Stimulated activated CD4-positive, alpha-beta T cell treated with anti-CD3 and anti-CD28 coated beads, Interleukin-1b, Interleukin-23, amount 100 ng/mL, for 1 hour (primary cell): ENCODE data around the gene WNK2.
"Not testable (repeated sequence)": the region's sequence is repeated elsewhere in the genome, so short reads cannot be mapped to it uniquely, and the experiment has no call there.

Experiments
- DNase-seq, 2 donors: peaks; one replicate each; pipeline ENCODE4 v3.0.0-alpha.2; 2020; ENCODE audit warnings: low read depth in 2 of 2

WNK2 gene

DNA sequence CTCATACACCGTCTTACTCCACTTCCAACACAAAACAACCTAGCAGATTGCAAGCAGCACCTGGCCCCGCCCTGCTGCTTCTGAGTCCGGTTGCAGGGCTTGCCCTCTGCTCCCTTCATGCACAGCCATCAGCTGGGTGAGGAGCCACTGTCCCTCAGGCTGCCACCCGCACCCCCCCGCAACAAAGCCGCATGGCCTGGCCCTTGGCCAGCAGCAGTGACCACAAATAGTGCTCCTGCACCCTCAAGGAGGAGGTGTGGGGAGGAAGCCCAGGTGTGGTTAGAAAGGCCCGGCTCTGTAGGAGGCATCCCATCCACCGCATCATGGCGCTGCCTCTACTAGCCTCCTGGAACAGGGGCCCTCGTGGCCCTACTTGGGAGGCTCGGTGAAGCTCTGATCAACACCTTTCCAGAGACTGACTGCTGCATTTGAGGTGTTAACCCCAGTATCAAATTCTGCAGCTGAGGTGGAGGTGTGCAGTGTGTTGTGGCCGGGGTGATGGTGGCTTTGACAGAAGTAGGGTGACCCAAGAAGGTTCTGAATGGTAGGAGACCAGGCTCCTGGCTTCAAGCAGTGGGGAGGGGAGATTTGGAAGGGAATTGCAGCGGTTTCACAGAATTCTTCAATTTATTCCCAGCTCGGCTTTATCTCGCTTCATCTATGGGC, 52.7 kb downstream of the WNK2 start:
- DNase-seq: no peak

DNA sequence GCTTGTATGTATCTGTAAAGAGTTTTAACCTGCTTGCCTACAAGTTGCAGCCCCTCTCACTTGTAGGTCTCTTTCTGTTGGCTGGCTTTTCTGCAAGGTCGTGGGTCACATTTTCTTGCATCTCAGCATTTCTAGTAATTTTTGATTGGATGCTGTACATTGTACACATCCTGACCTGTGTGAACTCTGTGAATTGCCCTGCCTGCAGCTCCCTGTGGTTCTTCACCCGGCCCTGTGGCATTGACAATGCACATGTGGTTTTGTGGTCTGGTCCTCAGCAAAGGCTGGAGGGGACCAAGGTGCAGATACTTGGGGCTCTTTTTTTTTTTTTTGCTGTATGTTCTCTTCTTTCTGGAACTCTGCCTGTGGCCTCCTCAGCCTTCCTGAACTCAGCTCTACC, 53.6 kb downstream of the WNK2 start:
- no peak for DNase-seq

DNA sequence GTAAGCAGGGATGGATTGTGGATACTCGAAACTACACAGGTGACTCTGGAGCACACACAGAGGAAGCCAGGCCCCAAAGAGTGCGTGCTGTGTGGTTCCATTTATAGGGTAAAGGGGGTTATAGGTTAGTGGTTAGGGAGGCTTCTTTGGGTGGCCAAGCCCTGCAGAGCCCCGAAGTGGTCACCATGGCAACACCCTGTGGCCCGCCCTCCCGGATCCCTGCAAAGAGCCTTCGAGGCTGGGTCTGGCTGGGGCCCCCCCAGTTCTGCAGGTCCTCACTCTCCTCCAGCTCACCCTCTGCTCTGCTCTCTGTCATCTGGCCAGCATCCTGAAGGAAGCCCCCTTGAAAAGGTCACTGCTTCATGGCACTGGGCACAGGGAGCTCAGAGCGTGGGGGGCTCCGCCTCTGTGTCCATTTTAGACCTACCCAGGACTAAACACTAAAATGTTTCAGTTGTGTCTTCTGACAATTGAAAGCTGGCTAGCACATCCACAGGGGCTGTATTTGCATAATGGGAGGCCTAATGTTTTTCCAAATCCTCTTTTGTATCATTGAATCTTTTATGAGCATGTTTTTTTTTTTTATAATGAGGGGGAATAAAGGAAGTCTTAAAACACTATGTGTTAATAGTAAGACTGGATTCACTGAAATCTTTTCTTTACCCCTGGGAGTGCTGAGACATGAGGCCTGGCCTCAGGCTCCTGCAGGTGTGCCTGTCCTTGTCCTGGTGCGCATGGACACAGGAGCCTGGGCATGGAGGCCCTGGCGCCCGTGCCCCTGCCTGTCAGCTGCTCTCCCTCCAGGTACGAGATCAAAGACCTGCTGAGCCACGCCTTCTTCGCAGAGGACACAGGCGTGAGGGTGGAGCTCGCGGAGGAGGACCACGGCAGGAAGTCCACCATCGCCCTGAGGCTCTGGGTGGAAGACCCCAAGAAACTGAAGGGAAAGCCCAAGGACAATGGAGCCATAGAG, 55.3 kb downstream of the WNK2 start:
- DNase-seq: no peak

DNA sequence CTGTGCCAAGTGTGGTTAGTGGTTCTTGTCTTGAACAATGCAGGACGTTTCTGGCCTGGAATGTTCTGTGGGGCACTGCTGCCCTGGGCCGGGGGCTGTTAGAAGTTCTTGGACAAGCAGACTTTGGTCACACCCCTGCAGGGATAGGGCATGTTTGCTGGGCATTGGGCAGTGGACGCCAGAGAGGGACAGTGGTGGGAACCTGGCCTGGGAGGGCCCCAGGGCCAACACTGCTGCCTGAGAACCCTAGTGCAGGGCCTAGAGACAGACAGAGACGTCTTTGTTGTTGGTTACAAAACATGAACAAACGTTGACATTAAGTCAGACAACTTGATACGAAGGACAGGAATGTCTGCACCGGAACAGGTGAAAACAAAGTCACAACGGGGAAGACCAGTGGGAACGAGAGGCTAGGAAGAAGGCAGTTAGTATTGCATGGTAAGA, 57.0 kb downstream of the WNK2 start:
- DNase-seq: no peak

DNA sequence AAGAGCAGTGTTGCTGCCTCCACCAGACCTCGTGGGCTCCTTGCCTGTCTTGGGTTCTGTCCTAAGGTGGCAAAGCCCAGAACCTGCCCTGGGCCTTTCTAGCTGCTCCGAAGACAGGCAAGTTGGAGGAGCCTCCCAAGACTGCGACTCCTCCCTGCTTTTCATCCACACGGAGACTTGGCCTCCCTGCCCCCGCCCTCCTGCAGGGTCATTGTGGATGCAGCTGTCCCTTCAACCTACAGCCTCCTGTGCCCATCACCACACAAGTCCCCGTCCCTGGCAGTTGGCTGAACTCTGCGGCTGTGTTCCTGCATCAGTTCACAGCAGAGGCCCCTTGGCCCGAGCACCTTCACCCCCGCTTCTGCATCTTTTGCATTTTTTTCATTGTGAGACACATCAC, 59.2 kb downstream of the WNK2 start:
- DNase-seq: no peak

DNA sequence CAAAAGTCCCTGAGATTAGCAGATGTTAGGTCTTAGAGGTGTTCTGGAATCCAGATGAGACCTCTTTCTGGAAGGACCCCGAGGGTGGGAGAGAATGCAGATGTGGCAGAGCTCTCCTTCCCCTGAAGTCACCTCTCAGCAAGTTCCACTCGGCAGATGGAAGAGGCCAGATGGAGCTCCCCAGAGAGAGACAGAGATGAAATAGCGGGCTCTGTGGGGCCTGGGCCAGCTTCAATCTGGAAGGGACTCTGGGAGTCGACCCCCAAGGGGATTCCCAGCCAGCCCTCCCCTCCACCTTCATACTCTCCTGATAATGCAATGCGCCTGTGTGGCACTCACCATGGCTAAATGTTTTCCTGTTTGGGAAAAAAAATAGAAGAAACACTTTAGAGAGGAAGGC, 60.2 kb downstream of the WNK2 start:
- no peak for DNase-seq

DNA sequence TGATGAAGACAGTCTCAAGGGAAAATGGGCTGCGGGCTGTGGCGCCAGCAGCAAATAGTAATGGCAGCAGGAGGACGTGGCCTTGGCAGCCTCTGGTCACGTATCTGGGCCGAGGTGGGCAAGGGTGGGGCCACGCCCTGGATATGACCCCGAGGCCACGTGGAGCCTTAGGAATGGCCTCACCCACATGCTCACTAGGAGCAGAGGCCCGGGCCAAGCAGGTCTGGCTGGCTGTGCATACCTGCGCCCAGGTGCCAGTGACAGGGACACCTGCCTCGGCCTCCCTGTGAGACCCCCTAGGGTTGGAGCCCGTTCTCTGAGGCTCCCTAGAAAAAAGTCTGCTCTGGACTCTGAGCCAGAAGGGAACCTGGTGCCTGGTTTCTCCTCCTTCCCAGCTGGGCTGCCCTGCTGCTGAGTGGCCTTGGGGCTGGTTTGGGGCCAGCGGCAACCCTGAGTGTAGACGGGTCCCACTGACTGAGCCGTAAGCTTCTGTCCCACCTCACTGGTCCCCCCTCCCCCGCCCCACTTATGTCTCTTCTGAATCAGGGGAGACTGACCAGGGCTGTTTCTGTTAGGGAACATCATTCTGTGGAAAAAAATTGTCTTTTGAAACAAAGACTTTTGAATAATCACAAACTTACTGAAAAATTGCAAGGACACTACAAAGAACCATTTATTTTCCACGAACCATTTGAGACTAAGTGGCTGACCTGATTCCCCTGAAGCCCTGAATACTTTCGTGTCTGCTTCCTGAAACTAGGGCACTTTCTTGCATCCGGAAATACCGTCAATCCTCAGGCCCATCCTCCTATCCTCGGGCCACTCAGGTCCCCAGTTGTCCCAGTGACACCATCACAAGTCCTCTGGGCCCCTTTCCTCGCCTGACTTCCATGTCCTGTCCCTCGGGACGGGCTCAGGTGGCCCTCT, 60.8 kb downstream of the WNK2 start:
- no peak for DNase-seq

DNA sequence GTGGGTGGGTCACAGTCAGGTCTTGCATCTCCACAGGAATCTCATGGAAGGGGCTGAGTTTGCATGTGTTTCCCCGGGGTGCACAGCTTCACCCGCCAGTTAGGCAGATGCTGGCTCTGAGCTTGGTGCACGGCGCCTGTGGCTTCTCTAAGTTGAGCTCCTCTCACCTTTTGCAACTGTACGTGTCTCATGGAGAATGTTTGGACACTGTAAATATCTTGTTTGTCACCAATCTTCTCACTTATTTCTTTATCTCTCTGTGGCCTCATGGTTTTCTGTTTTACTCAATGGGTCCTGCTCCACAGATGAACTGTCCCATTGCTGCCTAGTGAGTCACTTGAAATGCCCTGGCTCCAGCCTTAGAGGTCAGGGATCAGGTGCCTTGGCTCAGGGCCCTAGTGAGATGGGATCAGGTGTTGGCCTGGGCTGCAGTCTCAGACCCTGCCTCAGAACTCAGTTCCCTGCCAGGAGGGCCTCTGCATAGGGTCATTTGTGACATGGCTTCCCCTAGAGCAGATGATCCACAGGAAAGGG, 61.6 kb downstream of the WNK2 start:
- no peak for DNase-seq

DNA sequence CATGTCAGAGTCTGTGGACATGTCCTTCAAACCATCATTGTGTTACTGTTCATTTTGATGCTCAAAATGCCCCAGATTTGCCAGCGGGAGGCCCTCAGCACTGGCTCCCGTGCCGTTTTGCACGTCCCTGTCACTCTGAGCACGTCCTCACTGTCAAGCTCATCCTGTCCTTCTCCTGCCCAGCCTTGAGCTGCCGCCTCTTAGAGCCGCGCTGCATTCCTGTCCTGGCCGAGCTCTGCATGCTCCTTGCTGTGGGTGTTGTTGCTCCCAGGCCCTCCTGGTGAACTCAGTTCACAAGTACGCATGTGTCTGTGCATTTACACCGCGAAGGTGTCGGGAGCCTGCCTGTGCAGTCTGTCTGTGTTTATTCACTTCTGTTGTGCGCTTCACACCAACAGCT, 62.2 kb downstream of the WNK2 start:
- no peak for DNase-seq

DNA sequence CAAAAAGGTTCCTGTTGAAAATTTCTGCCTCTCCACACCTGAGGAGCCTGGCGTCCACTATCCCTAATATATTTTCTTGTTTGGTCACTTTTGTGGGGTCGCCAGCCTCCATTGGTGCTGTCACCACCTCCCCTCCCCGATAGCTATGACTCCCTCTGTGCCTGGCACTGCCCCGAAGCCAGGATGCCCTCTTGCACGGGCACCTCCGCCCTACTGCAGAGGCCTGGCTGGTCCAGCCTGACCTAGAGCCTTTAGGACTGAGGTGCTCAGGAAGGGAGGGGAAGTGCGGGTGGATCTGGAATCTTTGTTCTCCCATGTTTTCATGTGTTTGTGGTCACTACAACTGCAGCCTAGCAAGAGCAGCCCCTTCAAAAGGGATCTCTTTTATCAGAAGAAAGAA, 62.6 kb downstream of the WNK2 start:
- DNase-seq: no peak

DNA sequence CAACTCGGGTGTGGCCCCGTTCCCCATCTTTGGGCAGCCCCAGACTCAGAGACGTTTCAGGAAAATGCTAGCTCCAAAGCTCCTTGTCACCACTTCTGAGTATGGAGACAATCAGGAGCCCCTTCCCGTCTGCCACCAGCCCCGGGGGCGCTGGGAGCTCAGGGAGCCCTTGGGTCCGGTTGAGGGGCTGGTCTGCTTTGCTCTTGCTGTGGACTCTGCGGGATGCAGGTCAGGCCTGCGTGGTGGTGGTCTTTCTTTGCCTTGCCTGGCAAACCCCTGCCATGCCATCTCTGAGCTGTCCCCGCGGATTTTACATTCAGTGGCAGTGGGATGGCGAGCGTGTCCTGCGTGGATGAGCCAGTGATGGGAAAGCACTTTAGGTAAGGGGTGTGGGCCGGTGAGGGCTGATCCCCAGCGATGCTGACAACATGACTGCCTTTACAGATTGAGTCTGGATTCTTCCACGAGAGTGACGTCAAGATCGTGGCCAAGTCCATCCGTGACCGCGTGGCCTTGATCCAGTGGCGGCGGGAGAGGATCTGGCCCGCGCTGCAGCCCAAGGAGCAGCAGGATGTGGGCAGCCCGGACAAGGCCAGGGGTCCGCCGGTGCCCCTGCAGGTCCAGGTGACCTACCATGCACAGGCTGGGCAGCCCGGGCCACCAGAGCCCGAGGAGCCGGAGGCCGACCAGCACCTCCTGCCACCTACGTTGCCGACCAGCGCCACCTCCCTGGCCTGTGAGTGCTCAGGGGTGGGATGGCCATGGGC, 63.3 kb downstream of the WNK2 start:
- DNase-seq: no peak

DNA sequence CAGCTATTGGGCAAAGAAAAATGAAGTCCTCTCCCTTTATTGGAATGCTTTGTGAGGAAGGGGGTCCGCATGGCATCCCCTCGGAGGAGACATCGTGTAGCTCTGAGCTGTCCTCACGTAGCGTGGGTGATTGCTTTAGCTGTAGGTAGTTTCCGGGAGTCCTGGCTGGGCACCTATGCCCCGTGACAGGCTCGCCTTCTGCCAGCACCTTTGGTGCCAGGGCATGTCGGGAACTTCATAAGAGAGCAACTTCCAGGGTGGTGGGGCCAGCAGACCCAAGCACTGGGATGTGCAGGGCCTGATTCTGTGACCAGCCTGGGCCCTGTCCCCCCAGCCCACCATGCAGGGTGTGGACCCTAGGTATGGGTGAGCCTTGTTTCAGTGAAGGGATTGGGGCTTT, 64.0 kb downstream of the WNK2 start:
- no peak for DNase-seq

DNA sequence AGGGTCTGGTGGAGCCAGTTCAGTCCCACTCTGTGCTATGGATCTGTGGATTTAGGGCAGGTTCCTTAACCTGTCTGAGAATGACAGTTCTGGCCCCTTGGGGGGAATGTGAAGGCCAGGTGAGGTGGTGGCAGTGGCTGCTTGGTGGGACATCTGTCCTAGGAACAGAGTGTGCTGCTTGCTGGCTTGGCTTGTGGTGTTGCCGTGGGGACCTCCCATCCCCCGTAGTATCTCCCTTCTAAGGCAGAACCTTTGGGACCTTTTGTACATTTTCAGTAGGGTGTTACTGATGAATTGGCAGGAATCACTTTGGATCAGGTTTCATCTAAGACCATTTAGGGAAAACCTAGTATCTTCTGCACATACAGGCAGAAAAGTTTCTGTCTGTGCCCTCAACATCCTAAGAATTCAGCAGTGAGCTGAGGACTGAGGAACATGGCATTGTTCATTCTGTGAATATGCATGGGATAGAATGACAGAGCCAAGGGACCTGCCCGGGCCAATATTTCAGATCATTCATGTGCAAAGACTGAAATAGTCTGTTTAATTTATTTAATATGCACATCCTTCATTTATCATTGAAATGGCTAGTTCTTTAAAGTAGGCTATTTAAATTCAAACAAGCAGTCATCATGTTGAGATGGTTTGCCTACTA, 64.6 kb downstream of the WNK2 start:
- DNase-seq: no peak

DNA sequence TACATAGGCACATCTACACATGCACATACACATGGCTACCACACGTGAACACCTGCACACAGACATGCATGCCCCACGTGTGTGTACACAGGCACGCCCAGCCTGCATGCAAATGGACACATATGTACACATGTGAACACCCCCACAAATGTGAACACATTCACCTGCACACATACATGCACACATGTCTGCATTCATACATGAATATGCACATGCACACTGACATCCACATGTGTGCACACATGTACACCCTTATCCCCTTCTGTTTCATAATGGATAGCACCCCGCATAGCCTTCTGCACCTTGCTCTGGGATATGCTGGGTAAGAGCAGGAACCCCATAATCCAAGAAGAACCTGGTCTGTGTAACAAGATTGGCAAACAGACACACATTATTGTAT, 66.2 kb downstream of the WNK2 start:
- no peak for DNase-seq

DNA sequence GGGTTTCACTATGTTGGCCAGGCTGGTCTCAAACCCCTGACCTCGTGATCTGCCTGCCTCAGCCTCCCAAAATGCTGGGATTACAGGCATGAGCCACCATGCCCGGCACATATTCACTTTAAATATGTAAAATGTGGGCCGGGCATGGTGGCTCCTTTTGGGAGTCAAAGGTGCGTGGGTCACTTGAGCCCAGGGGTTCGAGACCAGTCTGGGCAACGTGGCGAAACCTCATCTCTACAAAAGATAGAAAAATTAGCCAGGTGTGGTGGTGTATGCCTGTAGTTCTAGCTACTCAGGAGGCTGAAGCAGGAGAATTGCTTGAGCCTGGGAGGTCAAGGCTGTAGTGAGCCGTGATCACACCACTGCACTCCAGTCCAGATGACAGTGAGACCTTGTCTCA, 67.4 kb downstream of the WNK2 start:
- not testable (repeated sequence) for DNase-seq

DNA sequence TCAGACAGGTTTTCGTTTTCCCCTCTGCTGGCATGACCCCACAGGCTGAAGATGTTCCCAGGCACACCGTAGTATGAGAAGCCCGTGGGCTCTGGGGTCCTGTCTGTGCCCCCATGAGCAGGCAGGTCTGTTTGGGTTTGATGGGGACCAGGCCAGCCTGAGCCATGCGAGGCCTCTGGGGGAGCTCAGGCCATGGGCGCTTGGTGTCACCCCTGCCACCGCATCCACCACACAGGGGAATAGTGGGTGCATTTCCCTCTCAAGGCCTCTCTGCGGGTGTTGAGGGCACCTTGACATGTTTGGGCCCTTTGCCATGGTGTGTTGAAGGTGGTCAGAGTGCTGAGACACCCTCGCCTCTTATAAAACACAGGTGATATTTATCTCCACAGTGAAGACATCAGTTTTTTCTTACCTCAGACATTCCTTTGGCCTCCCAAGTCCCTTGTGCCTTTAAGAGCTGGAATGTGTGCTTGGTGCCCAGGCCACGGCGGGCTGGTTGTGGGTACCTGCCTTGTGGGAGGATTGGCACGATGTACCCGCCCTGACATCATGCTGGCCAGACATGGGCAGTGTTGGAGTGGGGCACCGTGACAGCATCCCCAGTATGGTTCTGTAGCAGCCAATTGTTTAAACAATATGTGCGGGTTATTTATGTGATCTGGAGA, 68.3 kb downstream of the WNK2 start:
- no peak for DNase-seq

DNA sequence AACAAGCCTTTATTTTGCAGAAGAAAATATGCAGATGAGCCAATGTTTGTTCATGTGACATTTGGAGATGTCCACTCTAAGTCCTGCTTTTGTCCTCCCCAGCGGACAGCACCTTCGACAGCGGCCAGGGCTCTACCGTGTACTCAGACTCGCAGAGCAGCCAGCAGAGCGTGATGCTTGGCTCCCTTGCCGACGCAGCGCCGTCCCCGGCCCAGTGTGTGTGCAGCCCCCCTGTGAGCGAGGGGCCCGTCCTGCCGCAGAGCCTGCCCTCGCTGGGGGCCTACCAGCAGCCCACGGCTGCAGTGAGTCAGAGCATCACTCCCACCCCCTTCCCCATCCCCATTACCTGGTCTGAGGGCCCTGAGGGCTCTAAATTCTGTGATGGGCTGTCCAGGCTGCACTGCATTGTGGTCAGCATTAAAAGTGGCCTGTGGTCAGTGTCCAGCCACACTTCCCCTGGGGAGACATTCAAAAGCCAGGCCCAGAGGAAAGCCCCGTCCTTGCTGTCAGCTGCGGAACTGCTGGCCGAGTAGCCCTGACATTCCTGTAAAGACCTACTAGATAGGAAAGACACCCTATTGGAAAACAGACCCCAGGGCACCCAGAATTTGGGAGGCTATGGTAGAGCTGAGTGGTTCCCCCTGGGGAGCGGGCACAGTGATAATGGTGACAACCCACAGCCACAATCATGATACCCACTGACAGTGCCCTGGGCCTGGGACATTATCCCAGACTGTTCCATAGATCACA, 69.0 kb downstream of the WNK2 start:
- no peak for DNase-seq

DNA sequence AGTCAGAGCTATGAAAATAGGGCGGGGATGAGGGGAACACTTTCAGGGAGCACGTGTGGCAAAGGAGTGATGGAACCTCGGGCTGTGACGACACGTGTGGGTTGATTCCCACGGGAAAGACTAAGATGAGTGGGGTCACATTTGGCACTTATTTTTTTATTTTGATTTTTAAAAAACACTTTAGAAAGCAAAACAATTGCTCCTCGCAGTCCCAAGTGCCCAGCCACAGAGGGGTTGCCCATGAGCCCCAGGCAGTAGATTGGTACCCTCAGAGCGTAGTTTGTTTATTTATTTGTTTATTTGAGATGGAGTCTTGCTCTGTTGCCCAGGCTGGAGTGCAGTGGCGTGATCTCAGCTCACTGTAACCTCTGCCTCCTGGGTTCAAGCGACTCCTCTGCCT, 69.7 kb downstream of the WNK2 start:
- DNase-seq: no peak

DNA sequence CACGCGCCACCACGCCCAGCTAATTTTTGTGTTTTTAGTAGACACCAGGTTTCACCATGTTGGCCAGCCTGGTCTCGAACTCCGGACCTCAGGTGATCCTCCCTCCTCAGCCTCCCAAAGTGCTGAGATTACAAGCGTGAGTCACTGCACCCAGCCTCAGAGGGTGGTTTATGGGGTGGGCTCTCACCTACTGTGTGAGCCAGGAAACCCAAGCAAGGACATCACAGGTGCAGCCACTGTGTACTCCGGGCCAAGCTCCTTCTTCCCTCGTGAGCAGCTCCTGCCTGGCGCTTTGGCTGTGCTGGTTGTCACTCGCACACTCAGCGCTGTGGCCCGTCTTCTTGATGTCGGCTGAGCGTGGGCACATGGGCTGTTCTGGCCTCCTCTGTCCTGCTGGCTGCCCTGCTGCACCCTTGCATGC, 70.1 kb downstream of the WNK2 start:
- no peak for DNase-seq
